CD4-positive, alpha-beta T cell (primary cell): ENCODE measurements around the gene C7orf25. TPM values are rescaled to one million over a fixed set of nuclear protein-coding genes. Genes with fewer than 3 reads are reported as not detected.

Source experiments
- ATAC-seq: fragments of 200-7000 bp; cut with Tn5 transposase; one replicate; pipeline ENCODE4 v1.10.0; 2022; ENCODE audit warnings: mild to moderate bottlenecking; ENCODE audit not compliant: poor library complexity
- CTCF ChIA-PET: fragments of 350-600 bp; sonication (Branson Sonifier 250); formaldehyde crosslinking; loops from one replicate; lab custom pipeline; 2021; ENCODE audit warnings: antibody characterized with exemption, inconsistent platforms; lab: Charles Lee
- POLR2A ChIA-PET: fragments of 350-600 bp; sonication (Branson Sonifier 250); formaldehyde crosslinking; loops from one replicate; lab custom pipeline; 2021; ENCODE audit warnings: antibody characterized with exemption, inconsistent platforms; lab: Charles Lee
- DNase-seq, 14 experiments: peaks; one replicate each; pipeline ENCODE4 v3.0.0-alpha.2; 2013 to 2020; ENCODE audit warnings: mixed read lengths in 2 of 14
- H3K27ac ChIP-seq, 2 donors: one replicate each; pipeline versions ENCODE4 v1.5.1 to v1.7.0; 2013; ENCODE audit warnings: low read length in 2 of 2, low read depth in 1 of 2, mild to moderate bottlenecking in 1 of 2
- H3K27me3 ChIP-seq, 2 experiments: 1 replicate in 1 of 2; 2 replicates in 1 of 2; pipeline versions ENCODE4 v1.6.1 to v1.7.0; 2013; ENCODE audit warnings: low read length in 2 of 2, control low read depth in 1 of 2, mild to moderate bottlenecking in 1 of 2, moderate library complexity in 1 of 2; ENCODE audit not compliant: insufficient read depth in 2 of 2, control insufficient read depth in 1 of 2
- H3K36me3 ChIP-seq: one replicate; pipeline ENCODE4 v1.6.1; 2013; ENCODE audit warnings: low read length, control low read depth; ENCODE audit not compliant: insufficient read depth
- H3K4me1 ChIP-seq: one replicate; pipeline ENCODE4 v1.6.1; 2013; ENCODE audit warnings: low read length, control low read depth; ENCODE audit not compliant: insufficient read depth
- H3K4me3 ChIP-seq: one replicate; pipeline ENCODE4 v1.5.1; 2013; ENCODE audit warnings: mild to moderate bottlenecking, low read length, moderate library complexity
- H3K9me3 ChIP-seq, 2 experiments: 1 replicate in 1 of 2; 2 replicates in 1 of 2; pipeline versions ENCODE4 v1.6.1 to v1.7.0; 2013; ENCODE audit warnings: low read length in 2 of 2, mild to moderate bottlenecking in 2 of 2, control low read depth in 1 of 2, moderate library complexity in 1 of 2; ENCODE audit not compliant: control insufficient read depth in 1 of 2, insufficient read depth in 1 of 2
- H3K27ac Mint-ChIP-seq: one replicate; pipeline ENCODE4 v1.8.0; 2020; ENCODE audit warnings: mixed read lengths
- H3K27me3 Mint-ChIP-seq: one replicate; pipeline ENCODE4 v1.8.0; 2021; ENCODE audit warnings: mixed read lengths
- H3K36me3 Mint-ChIP-seq: one replicate; pipeline ENCODE4 v1.8.0; 2021; ENCODE audit warnings: low read depth, mixed read lengths
- H3K4me1 Mint-ChIP-seq: one replicate; pipeline ENCODE4 v1.8.0; 2021; ENCODE audit warnings: low read depth, mixed read lengths
- H3K4me3 Mint-ChIP-seq: one replicate; pipeline ENCODE4 v1.8.0; 2020; ENCODE audit warnings: mild to moderate bottlenecking, mixed read lengths
- H3K9me3 Mint-ChIP-seq: one replicate; pipeline ENCODE4 v1.8.0; 2020; ENCODE audit warnings: mixed read lengths
- CTCF ChIP-seq: fragments of 200-600 bp; IDR thresholded peaks from one replicate; pipeline ENCODE4 v1.8.0; 2022; ENCODE audit warnings: antibody characterized with exemption, mild to moderate bottlenecking
- intact Hi-C, 2 experiments: fragments of 100-400 bp; cut with DNase I in 1 of 2; cut with micrococcal nuclease in 1 of 2; formaldehyde crosslinking; loops; one replicate each; pipeline versions ENCODE4 v1.15.1 to v1.9.0; 2023 to 2025; cut with DNase I, micrococcal nuclease
- total RNA-seq, 174 experiments: library from RNA in 2 of 174; stranded (reverse) in 2 of 174; gene quantifications; one replicate each; pipeline ENCODE4 v1.2.3 and lab custom pipeline; 2021 to 2026

The C7orf25 gene
- total RNA-seq, 2 experiments from 2014 or later: 2.1 to 3.7 TPM

DNA sequence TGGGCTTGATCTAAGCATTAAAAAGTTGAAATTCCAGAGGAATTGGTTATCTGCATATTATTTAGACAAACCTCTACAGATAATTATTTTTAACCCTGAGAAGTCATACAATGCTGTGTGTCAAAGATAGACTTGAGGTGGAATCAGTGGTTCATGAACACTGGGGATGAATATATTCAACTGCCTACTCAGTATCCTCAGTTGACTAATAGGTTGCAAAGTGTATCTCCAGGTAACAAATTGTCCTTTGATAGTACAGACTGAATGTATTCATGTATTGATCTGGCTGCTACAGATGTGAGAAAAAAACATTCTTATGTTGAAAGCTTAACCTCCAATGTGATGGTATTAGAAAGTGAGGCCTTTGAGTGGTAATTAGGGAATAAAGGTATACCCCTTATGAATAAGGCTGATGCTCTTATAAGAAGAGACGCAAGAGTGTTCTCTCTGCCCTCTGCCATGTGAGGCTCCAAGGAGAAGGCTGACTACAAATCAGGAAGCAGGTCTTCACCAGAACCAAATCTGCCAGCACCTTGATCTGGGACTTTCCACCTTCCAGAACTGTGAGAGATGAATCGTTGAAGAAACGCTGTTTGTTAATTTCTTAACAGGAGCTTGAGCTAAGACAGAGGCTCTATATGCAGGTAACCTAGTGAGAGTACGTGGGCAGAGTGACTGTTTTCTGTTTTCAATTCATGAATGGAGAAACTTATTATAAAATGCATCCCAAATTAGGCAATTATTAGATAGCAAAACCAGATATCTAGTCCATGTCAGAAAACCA, 27.8 kb upstream of the C7orf25 start:
- no peaks in the 10 kb centered on the region for H3K9me3 Mint-ChIP-seq
- H3K4me1 Mint-ChIP-seq: peaks cover 12% of the 10 kb centered on the region
- CTCF ChIA-PET: interaction anchor here (0.7 kb wide), 1 partner anchor 900 kb away, joined by 4 read pairs; no protein-coding TSS in a partner anchor
- POLR2A ChIA-PET: no interaction called here
- Histone ChIP-seq H3K9me3 (no peaks in the 10 kb centered on the region), H3K27ac (no peak overlapping the region), H3K4me1 (no peaks in the 10 kb centered on the region), H3K27me3 (no peaks in the 10 kb centered on the region), H3K4me3 (no peak overlapping the region), H3K36me3 (peaks cover 44% of the 10 kb centered on the region)
- peak in 1 of 14 experiments; percentile 22 for DNase-seq
- TF ChIP-seq CTCF: no peak
- no peak overlapping the region for H3K4me3 Mint-ChIP-seq
- H3K27me3 Mint-ChIP-seq: no peaks in the 10 kb centered on the region
- intact Hi-C loops: loop anchor here (2.0 to 10.0 kb wide), 4 partner anchors 321 to 899 kb away; no protein-coding TSS in a partner anchor
- ATAC-seq: no peak
- peak overlapping the region; percentile 18 for H3K27ac Mint-ChIP-seq
- H3K36me3 Mint-ChIP-seq: peaks cover 52% of the 10 kb centered on the region

DNA sequence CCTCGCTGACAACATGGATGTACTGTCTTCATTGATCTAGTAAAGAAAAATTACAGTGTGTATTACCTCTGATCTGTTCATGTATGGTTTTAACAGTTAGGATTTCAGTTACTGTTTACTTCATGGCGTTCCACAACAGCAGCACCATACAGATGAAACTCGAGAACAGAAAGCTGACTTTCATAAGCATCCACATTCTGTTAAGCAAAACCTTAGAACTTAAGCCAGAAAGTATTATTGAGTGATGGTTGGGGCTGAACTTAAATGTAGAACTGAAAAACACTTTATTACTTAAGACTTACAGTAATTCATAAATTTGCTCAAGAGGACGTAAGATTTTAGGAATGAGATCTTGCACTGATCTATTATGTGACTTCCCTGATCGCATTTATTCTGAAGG, 24.0 kb upstream of the C7orf25 start:
- Mint-ChIP-seq H3K27me3 (no peaks in the 10 kb centered on the region), H3K36me3 (peaks cover 70% of the 10 kb centered on the region), H3K4me1 (peaks cover 42% of the 10 kb centered on the region), H3K4me3 (peak overlapping the region; percentile 38), H3K27ac (no peak overlapping the region), H3K9me3 (no peaks in the 10 kb centered on the region)
- H3K4me1 ChIP-seq: peaks cover 16% of the 10 kb centered on the region
- H3K4me3 ChIP-seq: no peak overlapping the region
- TF ChIP-seq CTCF: no peak
- intact Hi-C loops: no loop called here
- ATAC-seq (no peak), DNase-seq (no peak)
- ChIA-PET POLR2A (interaction anchor here (1.5 kb wide), 1 partner anchor 24 kb away, joined by 5 read pairs; the partner anchor contains the start of gene C7orf25), CTCF (no interaction called here)
- H3K9me3 ChIP-seq: no peaks in the 10 kb centered on the region
- peaks cover 44% of the 10 kb centered on the region for H3K36me3 ChIP-seq
- H3K27me3 ChIP-seq: no peaks in the 10 kb centered on the region
- no peak overlapping the region for H3K27ac ChIP-seq

- Histone ChIP-seq H3K27me3 (no peaks in the 10 kb centered on the region), H3K36me3 (peaks cover 39% of the 10 kb centered on the region), H3K4me1 (peaks cover 28% of the 10 kb centered on the region), H3K9me3 (no peaks in the 10 kb centered on the region), H3K27ac (no peak overlapping the region), H3K4me3 (no peak overlapping the region)
- POLR2A ChIA-PET: interaction anchor here (1.5 kb wide), 1 partner anchor 22 kb away, joined by 5 read pairs; the partner anchor contains the start of gene C7orf25
- peak overlapping the region; percentile 92 for H3K27ac Mint-ChIP-seq
- H3K4me1 Mint-ChIP-seq: peaks cover 57% of the 10 kb centered on the region
- no peaks in the 10 kb centered on the region for H3K9me3 Mint-ChIP-seq
- intact Hi-C loops: loop anchor here (5.0 kb wide), 2 partner anchors 648 to 993 kb away; partner anchors contain the start of genes UBE2D4 (in 2 of the 2) and STK17A (in 1 of the 2)
- H3K36me3 Mint-ChIP-seq: peaks cover 61% of the 10 kb centered on the region
- no peak for TF ChIP-seq CTCF
- peak overlapping the region; percentile 92 for H3K4me3 Mint-ChIP-seq
- CTCF ChIA-PET: no interaction called here
- no peak for ATAC-seq
- no peaks in the 10 kb centered on the region for H3K27me3 Mint-ChIP-seq
- DNase-seq: no peak
These were observed 22.4 kb upstream of the C7orf25 start for GRCh38 chr7:42934291-42934690.
